ENCODE results near the gene TLE4.
"Not testable (repeated sequence)": the region's sequence is repeated elsewhere in the genome, so short reads cannot be mapped to it uniquely, and the experiment has no call there.

Gene TLE4

GRCh38 chr9:79638806-79639205 is 67.0 kb downstream of the TLE4 start:
- DNase-seq (ENCODE audit: low read depth), result no peak

- no peak for DNase-seq (ENCODE audit: low read depth)
Measured at GRCh38 chr9:79639354-79639753, 67.6 kb downstream of the TLE4 start.

GRCh38 chr9:79640067-79640466 is 68.3 kb downstream of the TLE4 start:
- DNase-seq (ENCODE audit: low read depth), result not testable (repeated sequence)

- DNase-seq (ENCODE audit: low read depth), result no peak
Measured at GRCh38 chr9:79641070-79641469, 69.3 kb downstream of the TLE4 start.

DNA sequence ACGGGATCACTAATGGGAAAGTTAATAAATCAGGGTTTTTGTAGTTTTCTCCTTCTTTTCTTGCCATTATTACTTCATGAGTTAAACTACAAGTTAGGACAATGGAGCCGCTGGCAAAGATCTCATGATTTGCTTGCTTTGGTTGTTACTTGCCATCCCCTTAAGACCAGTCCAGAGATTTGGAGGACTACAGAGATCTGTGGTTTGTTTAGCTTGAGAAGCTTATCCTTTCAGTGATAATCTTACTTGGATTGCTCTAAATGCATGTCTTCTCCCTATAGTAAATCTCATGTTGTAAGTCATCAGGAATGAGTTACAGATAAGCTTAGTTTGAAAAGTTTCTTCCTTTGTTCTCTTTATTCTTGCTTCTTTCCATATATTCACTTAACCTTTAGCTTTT is 70.9 kb downstream of the TLE4 start:
- DNase-seq (ENCODE audit: low read depth), result no peak

DNA sequence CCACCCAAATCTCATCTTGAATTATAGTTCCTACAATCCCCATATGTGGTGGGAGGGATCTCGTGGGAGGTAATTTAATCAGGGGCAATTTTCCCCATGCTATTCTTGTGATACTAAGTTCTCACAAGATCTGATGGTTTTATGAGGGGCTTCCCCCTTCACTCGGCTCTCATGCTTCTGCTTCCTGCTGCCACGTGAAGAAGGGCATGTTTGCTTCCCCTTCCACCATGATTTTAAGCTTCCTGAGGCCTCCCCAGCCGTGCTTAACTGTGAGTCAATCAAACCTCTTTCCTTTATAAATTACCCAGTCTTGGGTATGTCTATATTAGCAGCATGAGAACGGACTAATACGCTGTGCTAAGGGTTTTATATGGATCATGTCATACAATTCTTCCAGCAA is 72.3 kb downstream of the TLE4 start:
- no peak for DNase-seq (ENCODE audit: low read depth)

DNA sequence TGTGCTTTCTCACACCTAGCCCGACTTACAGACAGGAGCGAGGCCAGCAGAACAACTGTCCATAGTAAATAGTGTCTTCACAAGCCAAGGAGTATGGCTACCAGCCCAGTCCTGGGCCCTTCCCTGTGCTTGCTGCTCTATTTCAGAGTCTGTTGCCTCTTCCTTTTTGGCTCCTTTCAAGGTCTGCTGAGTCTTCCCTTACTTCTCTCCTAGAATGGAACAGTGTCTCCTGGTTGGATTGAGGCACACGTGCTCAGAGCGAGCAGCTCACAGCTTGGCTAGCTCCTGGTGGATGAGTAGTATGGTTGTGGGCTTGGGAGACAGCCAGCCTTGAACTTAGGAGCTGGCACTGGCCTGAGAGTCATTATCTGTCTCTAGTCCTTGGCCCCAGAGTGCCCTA is 72.8 kb downstream of the TLE4 start:
- DNase-seq (ENCODE audit: low read depth), result no peak

- no peak for DNase-seq (ENCODE audit: low read depth)
Measured at GRCh38 chr9:79645110-79645509, 73.3 kb downstream of the TLE4 start.

- no peak for DNase-seq (ENCODE audit: low read depth)
Measured at GRCh38 chr9:79646096-79646495, 74.3 kb downstream of the TLE4 start.

DNA sequence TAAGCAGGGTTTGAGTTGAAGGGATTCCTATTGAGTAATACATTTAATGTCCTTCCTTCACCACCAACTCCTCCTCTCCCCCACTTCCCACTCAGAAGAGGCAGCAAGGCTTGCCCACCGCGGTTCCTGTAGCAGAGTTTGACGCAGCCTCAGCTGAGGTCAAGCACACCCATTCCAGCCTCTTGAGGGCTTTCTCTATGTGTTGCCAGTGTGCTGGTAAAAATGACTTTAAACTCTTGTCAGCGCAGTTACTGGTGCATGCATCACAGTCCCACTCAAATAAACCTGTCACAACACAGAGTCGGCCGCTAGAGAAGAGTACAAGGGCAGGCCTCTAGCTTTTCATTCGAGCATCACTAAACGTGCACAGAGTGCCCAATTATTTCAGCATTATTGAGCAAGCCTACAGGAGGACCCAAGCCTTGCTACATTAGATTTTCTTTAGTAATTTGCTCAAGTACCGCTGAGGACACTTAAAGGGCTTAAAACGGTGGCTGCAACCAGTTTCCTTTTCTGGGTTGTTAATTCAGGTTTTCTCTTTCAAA is 79.6 kb downstream of the TLE4 start:
- no peak for DNase-seq (ENCODE audit: low read depth)

DNA sequence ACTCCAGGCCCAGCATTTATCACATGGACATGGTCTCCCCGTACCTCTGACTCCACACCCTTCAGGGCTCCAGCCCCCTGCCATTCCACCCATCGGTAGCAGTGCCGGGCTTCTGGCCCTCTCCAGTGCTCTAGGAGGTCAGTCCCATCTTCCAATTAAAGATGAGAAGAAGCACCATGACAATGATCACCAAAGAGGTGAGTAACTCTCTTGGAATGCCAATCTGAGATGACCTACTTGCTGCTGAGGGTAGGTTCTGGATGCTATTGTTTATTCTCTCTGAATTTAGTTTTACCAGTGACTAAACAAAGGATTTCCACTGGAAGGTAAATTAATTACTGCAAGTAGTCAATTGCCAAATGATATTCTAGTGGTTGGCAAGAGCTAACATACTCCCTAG is 80.8 kb downstream of the TLE4 start:
- no peak for DNase-seq (ENCODE audit: low read depth)

DNA sequence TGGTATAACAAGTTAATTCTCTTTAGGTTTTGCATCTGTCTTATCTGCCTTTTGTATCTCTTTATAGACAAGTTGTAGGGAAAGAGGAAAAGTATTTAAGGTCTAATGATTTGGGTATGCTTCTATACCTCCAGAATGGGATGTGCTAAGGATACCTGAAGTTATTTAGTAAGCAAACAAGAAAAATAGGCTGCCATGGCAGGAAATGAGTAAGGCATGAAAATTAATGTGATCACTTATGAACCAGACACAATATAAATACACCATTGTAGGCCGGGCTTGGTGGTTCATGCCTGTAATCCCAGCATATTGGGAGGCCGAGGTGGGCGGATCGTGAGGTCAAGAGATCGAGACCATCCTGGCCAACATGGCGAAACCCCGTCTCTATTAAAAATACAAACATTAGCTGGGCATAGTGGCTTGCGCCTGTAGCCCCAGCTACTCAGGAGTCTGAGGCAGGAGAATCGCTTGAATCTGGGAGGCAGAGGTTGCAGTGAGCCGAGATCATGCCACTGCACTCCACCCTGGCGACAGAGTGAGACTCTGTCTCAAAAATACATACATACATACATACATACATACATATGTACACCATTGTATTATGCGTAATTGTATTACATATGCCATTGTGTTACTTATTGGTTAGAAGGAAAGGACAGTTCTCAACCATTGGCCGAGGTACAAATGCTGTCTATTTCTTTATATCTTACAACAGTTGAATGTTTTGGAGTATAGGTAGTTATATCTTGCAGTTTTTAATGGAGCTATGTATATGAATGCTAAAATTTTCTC is 83.0 kb downstream of the TLE4 start:
- DNase-seq (ENCODE audit: low read depth), result not testable (repeated sequence)

DNA sequence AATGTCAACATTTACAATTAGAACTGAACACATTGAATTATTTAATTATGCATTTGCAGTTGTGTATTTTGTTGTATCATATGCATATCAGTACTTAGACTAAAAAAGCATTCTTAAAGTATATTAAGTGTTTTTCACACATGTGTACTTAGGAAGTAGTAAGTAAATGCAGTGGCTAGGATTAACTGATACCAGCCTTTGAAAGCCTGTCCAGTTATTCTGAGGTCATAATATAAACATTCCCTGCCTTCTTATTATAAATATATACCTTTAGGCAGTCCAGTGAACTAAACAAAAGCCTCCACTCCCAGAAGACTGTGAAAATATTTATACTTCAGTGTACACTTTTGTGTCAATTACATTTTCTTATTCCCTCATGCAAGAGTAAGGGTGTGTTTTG is 83.8 kb downstream of the TLE4 start:
- DNase-seq (ENCODE audit: low read depth), result no peak

- no peak for DNase-seq (ENCODE audit: low read depth)
Measured at GRCh38 chr9:79656169-79656568, 84.4 kb downstream of the TLE4 start.

DNA sequence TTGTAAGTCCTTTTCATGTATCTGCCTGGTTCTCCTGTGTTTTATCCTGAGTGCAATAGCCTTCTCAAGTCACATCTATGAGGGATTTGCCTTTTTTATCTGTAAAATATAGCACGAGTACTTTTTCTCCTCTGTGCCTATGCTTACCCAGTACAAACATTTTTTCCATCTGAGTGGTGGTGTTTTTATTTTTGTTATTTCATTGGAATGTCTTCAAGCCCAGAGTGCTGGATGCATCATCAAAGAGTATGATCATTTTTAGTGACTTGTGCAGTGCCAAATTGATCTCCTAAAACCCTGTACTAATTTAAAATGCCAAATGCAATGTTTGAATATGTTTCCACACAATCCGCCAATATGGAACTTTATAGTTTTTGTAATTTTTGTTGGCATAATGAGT is 86.1 kb downstream of the TLE4 start:
- DNase-seq (ENCODE audit: low read depth), result no peak

- no peak for DNase-seq (ENCODE audit: low read depth)
Measured at GRCh38 chr9:79658926-79659325, 87.2 kb downstream of the TLE4 start.

- DNase-seq (ENCODE audit: low read depth), result no peak
Measured at GRCh38 chr9:79660615-79661014, 88.8 kb downstream of the TLE4 start.

DNA sequence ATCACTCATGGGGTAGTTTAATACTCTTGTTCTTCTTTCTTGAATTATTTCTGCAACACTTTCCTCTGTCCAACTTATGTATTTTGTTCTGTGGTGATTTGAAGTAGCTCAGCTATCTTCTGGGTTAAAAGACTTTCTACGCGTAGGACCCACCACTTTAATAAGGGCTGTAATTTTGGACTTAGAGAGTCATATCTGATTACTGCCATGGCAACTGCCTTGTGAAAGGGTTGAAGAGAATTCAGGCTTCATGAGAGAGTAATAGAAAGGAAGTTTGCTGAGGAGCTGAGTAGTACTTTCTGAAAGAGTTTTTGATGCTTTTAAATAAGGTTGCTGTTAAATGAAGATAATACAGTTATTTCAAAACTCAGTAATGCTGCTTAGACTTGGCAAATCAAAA is 89.5 kb downstream of the TLE4 start:
- DNase-seq (ENCODE audit: low read depth), result no peak

- no peak for DNase-seq (ENCODE audit: low read depth)
Measured at GRCh38 chr9:79661886-79662536, 90.2 kb downstream of the TLE4 start.

GRCh38 chr9:79662537-79662956 is 90.8 kb downstream of the TLE4 start:
- DNase-seq (ENCODE audit: low read depth), result no peak

DNA sequence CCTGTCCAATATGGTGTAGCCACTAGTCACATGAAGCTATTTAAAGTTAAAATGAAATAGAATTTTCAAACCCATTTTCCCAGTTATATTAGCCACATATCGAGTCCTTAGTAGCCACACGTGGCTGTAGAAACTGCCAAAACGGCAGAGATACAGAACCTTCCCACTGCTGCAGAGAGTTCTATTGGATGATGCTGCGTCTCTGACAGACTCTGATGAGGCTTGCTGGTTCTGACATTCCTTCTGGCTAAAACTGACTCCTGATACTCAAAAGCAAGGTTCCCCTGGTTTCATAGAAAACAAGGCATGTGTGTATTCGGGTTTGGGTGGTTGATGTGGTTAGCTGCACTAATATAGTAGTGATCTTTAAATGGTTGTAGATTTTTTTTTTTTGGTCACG is 91.5 kb downstream of the TLE4 start:
- no peak for DNase-seq (ENCODE audit: low read depth)

DNA sequence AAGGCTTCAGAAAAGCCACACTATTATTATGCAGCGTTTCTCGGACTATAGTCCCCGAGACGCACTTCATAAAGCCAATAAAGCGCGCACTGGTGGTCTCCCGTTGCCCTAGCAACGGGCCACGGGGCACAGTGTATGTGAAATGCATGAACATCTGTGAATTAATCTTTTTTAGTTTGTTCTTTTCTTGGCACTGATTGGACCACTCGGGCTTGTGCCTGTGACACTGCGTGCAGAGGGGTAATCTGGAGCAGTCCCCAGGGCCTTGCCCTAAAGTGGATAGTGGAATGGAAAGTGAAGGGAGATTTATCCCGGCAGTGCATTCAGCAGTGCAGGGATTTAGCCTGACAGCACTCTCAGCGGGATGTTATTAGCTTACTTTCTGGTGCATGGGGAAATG is 92.1 kb downstream of the TLE4 start:
- DNase-seq (ENCODE audit: low read depth), result no peak

- no peak for DNase-seq (ENCODE audit: low read depth)
Measured at GRCh38 chr9:79664375-79664831, 92.6 kb downstream of the TLE4 start.
